Measurements from ENCODE around the gene FNIP1. TPM values are rescaled to one million over a fixed set of nuclear protein-coding genes. Genes with fewer than 3 reads are reported as not detected.
"Not testable (repeated sequence)": the region's sequence is repeated elsewhere in the genome, so short reads cannot be mapped to it uniquely, and the experiment has no call there.

FNIP1 gene
- total RNA-seq, 2 donors from 2014 or later, result 23.5 to 24.2 TPM

DNA sequence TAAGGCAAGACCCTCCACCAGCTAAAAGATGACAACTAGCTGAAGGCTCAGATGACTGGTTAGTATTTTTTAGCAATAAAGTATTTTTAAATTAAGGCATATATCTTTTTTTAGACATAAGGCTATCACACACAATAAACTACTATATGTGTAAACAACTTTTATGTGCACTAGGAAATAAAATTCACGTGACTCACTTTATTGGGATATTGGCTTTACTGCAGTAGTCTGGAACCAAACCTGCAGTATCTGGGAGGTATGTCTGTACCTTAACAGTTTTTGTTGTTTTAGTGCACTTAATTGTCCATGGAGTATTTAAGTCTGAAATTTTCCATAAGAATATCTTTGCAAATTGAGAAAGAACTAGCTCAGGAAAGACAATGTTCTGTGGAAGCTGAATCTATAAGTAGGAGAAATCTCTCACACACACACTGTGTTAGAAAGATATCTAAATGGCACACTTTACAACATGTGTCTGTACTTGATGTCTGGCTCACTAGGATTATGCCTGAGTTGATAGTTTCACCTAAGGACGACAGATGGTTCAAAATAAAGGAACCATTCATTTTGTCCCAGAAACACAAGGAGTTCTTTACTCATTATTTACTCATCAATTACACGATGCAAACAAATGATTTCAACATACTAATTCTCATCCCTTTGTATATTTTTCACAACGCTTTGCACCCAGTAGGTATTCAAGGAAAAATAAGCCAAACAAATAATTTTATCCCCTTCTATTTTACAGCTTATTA, 166.4 kb downstream of the FNIP1 start:
- intact Hi-C loops (cut with DNase I), result loop anchor here in 1 of 2 donors (5.0 kb wide), 1 partner anchor 33 kb away; no protein-coding TSS in a partner anchor
- DNase-seq (no peak), ATAC-seq (no peak)

DNA sequence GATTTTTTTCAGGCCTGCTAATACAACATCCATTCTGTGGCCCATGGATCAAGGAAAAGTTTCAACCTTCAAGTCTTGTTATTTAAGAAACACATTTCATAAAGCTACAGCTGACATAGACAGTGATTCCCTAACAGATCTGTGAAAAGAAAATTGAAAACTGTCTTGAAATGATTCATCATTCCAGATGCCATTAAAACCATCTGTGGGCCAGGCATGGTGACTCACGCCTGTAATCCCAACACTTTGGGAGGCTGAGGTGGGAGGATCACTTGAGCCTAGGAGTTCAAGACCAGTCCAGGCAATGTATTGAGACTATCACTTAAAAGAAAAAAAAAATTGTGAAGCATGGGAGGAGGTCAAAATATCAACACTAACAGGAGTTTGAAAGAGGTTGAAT, 167.8 kb downstream of the FNIP1 start:
- intact Hi-C loops (cut with DNase I), result no loop called here
- ATAC-seq (no peak), DNase-seq (no peak)

DNA sequence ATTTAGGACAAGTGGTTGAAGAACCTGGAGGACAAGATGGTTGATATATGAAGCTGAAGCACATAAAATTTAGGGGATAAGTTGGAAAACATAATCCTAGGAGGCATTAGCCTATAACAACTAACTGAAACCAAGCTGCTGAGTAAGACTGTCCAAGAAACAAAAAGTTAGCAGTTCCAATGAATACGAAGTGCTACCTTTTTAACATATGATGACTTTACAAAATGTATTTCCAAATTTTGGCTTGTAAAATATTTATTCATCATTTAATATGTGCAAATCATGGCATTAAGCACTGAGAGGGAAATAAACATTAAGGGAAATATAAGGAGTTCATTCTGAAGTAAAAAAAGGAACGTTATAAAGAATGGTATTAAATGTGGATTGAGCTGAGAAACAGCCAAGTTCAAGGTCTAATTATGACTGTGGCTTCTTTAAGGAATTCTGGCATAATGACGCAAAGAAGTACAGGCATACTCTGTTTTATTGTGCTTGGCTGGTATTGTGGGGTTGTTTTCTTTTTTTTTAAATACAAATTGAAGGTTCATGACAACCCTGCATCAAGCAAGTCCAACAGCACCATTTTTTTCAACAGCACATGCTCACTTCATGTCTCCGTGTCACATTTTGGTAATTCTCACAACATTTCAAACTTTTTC, 169.5 kb downstream of the FNIP1 start:
- ATAC-seq, result no peak
- no peak for DNase-seq
- intact Hi-C loops (cut with DNase I), result no loop called here

DNA sequence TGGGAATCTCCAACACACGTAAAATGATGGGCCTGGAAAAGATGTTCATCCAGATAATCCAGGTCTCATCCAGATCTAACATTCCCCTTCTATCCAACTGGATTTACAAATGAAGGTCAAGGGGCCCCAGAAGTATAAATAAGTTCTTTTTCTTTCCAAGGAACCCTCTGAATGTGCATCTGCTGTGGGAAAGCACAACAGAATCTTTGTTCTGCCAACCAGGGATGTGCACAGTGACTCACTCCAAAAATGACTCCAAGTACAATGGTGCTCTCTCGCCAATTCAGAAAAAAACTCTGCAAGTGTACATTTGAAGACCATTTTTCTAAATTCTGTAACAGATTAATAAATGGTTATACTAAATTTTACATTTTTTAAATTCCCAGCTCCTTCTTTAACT, 174.2 kb downstream of the FNIP1 start:
- intact Hi-C loops (cut with DNase I), result no loop called here
- no peak for DNase-seq

DNA sequence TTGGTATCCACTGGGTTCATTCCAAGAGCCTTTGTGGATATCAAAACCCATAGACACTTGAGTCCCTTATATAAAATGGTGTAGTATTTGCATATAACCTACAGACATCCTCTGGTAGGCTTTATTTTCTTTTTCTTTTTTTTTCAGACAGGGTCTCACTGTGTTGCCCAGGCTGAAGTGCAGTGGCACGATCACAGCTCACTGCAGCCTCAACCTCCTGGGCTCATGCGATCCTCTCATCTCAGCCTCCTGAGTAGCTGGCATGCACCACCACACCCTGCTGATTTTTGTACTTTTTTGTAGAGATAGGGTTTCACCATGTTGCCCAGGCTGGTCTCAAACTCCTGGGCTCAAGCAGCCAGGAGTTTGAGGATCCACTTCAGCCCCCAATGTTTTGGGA, 175.7 kb downstream of the FNIP1 start:
- ATAC-seq; intact Hi-C loops (cut with DNase I); DNase-seq: not testable (repeated sequence)

More for the DNA sequence above, 174.2 kb downstream of the FNIP1 start:
- ATAC-seq, result peak in 1 of 2 donors; percentile 63

DNA sequence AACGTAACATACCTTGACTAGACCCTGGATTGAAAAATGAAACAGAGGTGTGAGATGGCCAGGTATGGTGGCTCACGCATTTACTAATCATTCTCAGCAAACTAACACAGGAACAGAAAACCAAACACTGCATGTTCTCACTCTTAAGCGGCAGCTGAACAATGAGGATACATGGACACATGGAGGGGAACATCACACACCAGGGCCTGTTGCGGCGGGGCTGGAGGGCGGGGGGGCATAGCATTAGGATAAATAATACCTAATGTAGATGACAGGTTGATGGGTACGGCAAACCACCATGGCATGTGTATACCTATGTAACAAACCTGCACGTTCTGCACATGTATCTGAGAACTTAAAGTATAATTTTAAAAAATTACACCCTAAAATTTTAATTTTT, 177.7 kb downstream of the FNIP1 start:
- no peak for DNase-seq
- no peak for ATAC-seq
- intact Hi-C loops (cut with DNase I), result no loop called here

DNA sequence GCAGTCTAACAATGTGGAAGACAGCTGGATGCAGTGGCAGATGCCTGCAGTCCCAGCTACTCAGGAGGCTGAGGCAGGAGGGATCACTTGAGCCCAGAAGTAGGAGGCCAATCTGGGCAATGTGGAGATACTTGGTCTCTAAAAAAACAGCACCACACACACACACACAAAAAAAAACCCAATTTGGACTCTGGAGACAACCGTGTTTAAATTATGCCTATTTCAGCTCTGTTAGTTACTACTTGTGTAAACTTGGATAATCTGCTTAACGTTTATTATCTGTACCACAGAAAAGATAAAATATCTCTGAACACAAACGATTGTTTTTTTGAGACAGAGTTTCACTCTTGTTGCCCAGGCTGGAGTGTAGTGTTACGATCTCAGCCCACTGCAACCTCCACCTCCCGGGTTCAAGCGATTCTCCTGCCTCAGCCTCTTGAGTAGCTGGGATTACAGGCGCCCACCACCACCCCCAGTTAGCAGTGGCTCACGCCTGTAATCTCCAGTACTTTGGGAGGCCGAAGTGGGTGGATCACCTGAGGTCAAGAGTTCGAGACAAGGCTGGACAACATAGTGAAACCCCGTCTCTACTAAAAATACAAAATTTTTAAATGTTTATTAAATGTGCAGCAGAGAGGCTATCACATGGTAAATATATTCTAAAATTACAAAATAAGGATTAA, 179.5 kb downstream of the FNIP1 start:
- DNase-seq (no peak), ATAC-seq (no peak)
- intact Hi-C loops (cut with DNase I), result no loop called here

DNA sequence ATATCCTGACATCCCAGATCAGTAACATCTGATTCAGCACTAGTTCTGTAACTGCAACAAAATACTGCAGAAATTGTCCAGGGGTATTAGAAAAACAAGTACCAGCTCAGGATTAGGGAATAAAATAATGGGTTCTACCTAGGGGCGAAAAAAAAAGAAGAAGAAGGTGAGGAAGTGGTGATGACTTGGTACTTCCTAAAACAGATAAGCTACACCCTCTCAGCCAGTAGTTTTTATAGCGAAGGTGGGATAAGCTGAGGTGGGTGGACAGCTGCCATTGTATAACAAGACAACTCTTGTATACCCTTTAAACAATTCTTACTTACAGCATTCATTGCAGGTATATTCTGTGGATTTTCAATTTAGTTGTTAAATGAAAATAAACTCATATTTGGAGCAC, 180.9 kb downstream of the FNIP1 start:
- intact Hi-C loops (cut with DNase I), result no loop called here
- DNase-seq (no peak), ATAC-seq (no peak)

DNA sequence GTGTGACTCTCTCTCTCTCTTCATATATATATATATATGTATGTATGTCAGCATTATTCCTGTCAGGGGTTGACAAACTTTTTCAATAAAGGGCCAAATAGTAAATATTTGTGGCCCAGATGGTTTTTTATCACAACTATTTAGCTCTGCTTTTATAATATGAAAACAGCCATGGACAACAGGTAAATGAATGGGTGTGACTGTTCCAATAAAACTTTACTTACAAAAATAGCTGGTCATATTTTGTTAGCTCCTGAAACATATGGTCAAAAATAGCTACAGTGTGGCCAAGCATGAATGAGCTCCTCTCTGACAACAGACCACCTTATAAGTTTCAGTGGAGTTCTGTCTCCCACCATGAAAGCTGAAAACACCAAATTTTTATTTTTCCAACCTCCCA, 183.4 kb downstream of the FNIP1 start:
- ATAC-seq (no peak), DNase-seq (no peak)
- intact Hi-C loops (cut with DNase I), result no loop called here

DNA sequence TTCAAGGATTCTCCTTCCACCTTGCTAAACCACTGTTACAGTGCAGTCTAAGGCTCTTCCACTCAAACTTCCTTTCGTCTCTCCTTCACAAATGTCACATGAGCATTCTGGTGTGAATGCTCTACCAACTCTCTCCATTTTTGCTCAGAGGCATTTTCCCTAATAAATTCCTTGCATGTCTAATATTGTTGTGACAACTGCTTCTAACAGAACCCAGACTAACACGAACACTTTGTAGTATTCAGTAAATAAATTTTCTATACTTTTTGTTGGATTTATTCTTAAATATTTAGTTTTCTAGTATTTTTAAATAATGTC, 185.8 kb downstream of the FNIP1 start:
- DNase-seq (no peak), ATAC-seq (no peak)
- intact Hi-C loops (cut with DNase I), result no loop called here

DNA sequence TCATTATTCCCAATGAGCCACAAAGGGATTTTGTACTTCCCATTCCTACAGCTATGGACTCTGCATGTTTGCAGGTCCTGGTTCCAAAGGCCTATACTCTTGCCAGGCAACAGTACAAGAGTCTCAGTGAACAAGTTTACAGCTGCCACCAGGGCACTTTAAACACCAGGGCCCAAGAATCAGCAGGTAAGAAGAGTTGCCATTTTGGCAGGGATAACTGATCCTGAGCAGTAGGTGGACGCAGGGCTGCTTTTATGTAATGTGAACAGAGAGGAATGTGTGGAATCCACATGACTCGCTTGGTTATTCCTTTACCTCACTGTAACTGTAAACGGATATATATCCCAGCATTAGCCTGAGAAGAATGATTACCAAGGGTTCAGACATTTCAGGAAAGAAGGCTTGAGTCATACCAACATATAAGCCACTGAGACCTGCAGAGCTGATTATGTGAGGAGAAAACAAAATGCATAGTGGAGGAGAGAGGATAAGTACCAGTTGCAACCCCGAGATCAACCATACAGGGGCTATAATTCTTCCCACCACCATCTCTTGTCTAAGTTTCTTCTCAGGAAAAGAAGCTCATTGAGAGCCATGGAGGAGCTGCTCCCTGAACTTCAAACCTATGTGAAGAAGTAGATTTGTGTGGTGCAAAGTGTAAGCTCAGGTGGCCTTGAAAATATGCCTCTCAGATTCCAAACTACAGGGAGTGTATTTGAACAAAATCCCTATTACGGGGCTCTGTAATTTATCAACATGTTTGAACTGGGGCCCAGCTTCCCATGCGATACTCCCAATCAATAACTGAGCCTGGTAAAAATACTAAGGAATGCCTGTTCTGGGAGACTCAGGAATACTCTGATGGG, 186.4 kb downstream of the FNIP1 start:
- ATAC-seq, result no peak

DNA sequence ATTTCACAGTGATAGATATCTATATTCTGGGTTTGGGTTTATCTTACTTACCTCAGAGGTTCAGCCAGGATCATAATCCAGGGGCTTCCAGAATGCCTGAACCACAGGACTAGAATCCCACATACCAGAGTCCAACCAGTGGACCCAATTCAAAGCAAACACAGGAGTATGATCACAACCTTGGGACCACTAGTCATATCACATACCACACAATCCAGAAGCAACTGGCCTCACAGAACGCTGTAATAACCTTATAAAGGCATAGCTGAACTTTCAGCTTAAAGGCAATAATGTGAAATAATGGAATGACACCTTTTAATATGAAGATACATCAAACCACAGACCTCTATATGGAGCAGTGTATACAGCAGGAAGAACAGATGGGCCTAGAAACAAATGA, 187.0 kb downstream of the FNIP1 start:
- no peak for DNase-seq
- intact Hi-C loops (cut with DNase I), result no loop called here
- ATAC-seq, result no peak

More for the DNA sequence above, 186.4 kb downstream of the FNIP1 start:
- intact Hi-C loops (cut with DNase I), result no loop called here
- DNase-seq, result no peak

DNA sequence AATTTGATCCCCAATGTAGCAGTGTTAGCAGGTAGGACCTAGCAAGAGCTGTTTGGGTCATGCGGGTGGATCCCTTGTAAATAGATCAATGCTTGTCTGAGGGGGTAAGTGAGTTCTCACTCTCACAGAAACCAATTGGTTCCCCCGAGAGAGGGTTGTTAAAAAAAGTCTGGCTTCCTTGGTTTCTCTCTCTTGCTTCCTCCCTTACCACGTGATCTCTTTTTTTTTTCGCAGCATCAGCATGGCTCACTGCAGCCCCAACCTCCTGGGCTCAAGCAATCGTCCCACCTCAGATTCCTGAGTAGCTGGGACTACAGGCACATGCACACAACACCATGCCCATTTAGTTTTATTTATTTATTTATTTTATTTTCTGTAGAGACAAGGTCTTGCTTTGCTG, 188.2 kb downstream of the FNIP1 start:
- DNase-seq, result no peak
- intact Hi-C loops (cut with DNase I), result no loop called here
- no peak for ATAC-seq

DNA sequence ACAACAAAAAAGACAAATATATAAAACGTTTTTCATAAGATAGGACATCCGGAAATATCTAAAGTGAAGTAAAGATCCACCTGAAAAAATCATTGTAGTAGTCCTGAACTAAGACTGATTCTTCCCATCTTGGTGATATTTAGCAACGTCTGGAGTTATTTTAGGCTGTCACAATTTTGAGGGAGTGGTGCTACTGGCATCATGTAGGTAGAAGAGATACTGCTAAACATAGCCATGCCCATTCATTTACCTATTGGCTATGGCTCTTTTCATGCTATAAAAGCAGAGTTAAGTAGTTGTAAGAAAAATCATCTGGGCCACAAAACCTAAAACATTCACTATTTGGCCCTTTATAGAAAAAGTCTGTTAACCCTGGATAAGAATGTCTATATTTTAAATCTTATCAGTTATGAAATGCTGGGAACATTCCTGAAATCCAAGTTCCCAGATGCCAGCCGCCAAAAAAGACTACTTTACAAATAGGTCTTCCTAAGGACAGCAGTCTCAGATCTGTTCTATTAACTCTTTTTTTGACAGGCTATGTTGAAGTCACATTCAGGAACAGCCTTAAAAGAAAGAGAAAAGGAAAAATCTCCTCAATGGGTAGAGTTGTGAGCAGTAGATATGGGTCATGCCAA, 188.8 kb downstream of the FNIP1 start:
- intact Hi-C loops (cut with DNase I), result no loop called here
- ATAC-seq (no peak), DNase-seq (no peak)

DNA sequence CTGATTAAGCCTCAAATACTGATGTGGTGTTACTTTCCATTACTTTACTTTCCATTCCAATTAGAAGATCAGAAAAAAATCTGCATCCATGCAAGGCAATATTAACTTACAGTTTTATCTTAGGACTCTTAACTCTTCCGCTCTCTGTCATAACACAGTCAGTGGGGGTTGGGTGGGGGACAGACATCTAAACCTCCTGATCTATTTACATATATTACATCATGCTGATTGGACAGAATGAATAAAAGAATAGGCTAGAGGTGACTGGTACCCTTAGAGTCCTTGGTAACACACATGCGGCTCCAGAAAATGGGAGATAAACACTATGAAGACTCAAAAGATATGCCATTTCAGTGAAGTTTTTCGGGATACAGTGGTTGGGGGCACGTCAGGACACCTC, 189.4 kb downstream of the FNIP1 start:
- DNase-seq, result no peak
- ATAC-seq, result no peak
- intact Hi-C loops (cut with DNase I), result no loop called here

DNA sequence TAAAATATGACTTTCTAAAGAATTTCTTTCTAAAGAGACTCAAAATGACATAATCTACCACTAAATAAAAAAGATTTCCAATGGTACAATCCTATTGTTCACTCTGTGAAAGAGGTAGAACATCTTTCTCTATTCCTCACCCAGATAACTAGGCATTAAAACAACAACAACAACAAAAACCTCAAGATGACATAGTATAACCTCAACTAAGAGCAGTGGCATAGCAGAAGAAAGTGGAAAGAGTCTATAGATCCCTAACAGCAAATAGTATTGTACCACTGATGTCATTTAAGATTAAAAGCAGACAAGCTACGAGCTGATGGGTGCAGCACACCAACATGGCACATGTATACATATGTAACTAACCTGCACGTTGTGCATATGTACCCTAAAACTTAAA, 191.7 kb downstream of the FNIP1 start:
- no peak for DNase-seq
- intact Hi-C loops (cut with DNase I), result no loop called here
- ATAC-seq, result no peak

DNA sequence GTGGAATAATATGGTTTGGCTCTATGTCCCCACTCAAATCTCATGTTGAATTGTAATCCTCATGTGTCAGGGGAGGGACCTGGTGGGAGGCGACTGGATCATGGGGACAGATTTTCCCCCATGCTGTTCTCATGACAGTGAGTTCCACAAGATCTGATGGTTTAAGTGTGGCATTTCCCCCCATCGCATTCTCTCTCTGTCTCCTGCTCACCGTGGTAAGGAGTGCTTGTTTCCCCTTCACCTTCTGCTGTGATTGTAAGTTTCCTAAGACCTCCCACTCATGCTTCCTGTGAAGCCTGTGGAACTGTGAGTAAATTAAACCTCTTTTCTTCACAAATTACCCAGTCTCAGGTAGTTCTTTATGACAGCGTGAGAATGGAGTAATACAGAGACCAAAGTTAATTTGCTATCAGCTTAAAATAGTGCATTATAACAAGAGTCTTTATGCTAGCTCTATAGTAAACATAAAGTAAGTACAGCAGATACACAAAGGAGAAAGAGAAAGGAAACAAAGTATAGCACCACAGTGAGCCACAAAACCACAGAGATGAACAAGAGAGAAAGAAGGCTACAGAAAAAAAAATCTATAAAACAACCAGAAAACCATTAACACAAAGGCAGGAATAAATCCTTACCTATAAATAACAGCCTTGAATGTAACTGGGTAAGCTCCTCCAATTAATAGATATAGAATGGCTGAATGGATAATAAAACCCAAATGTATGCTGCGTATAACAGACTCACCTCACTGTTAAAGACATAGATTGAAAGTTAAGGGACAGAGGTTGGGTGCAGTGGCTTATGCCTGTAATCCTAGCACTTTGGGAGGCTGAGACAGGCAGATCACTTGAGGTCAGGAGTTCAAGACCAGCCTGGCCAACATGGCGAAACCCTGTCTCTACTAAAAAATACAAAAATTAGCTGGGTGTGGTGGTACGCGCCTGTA, 201.5 kb downstream of the FNIP1 start:
- DNase-seq (no peak), ATAC-seq (no peak)
- intact Hi-C loops (cut with DNase I), result loop anchor here in 1 of 2 donors (5.0 kb wide), 1 partner anchor 37 kb away; no protein-coding TSS in a partner anchor

DNA sequence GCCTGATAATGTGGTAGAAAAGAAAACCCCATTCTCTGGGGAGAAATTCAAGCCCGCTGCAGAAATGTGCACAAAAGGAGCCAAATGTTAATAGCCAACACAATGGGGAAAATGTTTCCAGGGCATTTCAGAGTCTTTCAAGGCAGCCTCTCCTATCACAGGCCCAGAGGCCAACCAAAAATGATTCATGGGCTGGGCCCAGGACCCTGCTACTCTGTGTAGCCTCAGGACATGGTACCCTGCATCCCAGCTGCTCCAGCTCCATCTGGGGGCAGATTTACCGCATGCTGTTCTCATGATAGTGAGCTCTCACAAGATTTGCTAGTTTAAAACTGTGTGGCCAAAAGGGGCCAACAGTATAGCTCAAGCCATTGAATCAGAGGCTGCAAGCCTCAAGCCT, 202.9 kb downstream of the FNIP1 start:
- ATAC-seq (no peak), DNase-seq (no peak)
- intact Hi-C loops (cut with DNase I), result no loop called here

Measured in left cardiac atrium (tissue), 4 donors.